ENCODE data around the gene RNU5B-1.

RNU5B-1 gene

DNA sequence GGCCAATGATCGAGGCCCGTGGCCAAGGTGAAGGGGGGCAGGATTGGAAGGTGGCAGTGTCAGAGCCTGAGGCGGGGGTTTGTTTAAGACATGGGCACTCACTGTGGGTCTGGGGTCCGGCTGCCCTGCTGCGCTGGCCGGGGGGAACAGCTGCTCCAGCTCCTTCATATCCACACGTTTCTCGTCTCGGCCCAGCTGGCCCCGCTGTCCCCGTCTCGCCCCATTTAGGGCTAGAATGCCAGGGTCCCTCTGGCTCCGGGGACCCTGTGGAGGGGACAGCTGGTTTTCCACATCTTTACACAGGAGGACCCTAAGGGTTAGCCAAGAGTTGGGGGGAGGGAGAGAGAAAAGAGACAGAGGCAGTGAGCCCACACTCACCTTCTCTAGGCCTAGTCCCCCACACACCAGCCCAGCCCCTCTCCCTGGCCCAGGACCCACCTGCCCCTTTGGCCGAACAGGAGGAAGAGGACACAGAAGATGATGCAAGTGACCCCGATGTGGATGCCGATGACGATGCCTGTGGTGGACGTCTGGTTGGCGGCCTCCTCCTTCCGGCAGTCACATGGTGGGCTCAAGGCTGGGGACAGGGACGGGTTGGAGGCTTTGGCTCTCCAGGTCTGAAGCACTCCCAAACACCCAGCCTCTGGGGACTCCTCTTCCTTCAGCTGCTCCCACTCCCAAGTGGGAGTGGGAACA lies 25.0 kb downstream of the RNU5B-1 start:
- no peak for DNase-seq

DNA sequence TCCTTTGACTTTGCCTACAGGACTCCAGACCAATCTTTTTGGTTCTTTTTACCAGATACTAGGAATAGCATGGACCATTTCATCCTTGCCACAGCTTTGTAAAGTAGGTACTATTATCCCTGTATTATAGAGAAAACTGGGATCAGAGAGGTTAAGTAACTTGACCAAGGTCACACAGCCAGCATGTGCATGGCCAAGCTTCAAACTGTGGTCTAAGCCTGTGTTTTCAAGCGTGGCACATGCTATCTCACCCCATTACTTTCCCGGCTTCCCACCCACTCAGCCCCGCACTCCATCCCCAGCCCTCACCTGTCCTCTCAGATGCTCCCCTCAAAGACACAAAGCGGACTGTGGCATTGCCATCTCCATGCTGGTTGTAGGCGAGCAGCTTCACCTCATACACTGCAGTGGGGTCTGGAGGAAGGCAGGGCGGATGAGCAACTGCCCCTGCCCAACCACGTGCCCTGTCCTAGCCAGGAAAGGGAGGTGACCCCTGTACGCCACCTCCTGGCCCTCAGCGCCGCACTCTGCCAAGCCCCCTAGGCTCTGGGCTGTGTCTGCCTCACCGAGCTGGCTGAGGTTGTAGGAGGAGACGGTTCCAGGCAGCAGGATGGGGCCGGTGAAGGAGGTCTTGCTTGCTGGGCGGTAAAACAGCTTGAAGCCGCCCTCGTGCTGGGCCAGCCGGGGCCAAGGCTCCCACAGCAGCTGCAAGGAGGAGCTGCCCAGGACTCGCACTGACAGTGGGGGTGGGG lies 25.7 kb downstream of the RNU5B-1 start:
- DNase-seq: no peak

DNA sequence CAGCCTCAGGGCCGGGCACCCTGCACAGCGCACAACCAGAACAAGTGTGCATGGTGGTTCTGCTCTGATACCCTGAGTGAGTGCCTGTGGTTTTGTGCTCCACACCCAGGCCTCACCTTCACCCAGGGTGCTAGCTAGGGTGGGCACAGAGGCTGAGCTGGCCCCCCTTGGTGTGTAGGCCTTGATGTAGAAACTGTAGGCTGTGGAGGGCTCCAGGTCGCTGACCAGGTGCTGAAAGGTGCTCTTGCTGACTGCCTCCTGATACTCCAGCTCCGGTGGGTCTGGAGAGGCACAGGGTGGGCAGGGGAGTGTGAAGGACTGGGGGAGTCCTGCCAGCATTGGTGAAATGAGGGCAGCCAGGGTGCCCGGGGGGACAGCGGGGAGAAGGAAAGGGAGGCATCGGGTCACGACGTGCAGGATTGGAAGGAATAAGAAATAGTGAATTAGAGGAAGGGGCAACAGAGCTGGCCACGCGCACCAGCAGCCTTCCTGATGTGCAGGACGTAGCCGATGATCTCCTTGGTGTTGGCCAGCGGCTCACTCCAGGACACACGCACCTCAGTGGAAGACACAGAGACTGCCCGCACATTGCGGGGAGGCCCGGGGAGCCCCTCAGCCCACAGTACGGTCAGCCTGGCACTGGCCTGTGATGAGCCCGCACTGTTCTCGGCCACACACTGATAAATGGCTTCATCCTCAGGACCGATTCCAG lies 26.6 kb downstream of the RNU5B-1 start:
- no peak for DNase-seq

DNA sequence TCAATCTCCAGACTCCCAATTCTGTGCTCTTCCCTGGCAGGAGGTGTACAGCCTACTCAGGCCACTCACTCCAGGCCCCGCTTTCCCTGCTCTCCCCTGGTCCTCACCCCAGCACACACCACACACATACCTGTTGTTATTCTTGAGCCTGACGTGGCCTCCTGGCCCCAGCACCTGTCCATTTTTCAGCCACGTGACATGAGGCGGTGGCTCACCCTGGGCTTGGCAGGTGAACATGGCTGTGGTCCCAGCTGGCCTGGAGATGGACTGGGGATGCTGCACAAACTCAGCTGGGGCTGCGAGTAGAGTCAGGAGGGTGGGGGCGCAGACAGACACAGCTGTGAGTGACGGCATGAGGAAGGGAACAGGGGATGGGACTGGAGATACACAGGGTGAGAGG lies 27.3 kb downstream of the RNU5B-1 start:
- DNase-seq: no peak

DNA sequence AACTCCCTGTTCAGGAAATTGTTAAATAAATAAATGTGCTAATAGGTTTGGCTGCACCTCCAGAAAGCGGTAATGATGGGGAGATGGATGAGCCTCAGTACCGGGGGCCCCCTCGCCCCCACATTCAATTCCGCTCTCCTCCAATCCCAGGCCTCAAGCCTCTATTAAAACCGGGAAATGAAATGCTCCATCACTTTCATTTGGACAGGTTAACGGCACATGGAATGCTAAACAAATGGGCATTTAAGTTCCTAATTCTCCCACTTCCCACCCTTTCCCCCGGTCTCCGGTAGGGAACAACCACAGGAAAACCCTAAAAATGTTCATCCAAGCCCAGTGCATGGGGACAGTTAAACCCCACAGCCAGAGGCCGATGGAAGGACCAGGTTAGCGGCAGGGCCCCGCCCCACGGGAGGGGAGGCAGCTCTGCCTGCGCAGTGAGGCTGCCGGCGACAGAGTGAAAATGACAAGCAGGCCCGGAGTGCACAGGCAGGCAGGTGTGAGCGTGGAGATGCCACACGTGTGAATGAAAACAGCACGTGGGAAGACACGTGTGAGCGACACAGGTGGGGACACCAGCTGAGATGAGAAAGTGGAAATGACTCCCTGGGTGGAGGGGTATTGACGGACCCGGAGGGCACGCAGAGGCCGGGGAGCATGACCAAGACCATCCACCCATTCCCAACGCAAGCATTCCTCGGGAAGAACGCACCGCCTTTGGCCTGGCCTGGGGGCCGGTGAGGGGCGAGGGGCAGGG lies 28.1 kb downstream of the RNU5B-1 start:
- no peak for DNase-seq

DNA sequence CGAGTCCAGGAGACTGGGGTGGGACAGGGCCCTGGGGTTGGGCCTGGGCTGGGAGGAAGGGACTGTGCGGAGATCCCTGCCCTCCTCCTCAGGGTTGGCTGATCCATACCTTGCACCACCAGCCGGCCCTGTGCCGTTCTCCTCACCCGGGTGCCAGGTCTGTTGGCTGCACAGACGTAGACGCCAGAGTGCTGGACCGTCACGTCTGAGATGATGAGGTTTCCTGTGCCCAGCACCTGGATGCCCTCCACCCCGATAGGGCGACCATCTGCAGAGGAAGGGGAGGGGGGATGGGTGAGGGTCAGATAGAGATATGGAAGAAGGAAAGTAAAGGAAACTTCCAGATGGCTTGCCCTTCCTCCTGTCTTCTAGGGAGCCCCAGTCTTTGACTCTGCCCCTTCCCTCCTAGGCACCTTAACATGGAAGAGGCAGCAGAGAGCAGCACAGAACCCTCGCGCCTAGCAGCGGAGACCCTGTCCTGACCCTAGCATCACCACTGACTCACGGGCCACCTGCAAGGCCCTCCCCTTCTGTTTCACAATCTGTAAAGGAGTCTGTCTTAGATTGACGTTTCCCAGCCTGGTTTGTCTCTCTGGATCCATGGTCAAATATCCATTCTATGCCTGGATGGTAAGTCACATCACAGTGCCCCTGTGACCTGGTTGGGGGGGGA lies 28.8 kb downstream of the RNU5B-1 start:
- DNase-seq: no peak

DNA sequence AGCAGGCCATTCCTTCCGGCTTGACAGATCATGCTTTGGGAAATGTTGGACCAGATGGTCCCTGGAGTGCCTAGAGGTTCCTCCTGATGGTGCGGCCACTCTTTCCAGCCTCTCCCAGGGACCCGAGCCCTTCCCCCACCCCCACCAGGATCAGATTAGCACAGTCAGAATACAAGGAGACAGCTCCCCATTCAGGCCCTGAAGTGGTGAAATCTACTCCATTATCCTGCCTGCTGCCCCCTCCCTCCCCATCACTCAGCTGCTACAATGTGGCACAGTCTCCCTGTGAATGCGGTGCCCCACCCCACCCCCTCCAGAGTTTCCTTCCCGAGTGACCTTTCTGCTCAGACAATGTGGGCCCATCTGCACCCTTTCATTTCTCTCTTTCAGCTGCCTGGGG lies 29.4 kb downstream of the RNU5B-1 start:
- no peak for DNase-seq

DNA sequence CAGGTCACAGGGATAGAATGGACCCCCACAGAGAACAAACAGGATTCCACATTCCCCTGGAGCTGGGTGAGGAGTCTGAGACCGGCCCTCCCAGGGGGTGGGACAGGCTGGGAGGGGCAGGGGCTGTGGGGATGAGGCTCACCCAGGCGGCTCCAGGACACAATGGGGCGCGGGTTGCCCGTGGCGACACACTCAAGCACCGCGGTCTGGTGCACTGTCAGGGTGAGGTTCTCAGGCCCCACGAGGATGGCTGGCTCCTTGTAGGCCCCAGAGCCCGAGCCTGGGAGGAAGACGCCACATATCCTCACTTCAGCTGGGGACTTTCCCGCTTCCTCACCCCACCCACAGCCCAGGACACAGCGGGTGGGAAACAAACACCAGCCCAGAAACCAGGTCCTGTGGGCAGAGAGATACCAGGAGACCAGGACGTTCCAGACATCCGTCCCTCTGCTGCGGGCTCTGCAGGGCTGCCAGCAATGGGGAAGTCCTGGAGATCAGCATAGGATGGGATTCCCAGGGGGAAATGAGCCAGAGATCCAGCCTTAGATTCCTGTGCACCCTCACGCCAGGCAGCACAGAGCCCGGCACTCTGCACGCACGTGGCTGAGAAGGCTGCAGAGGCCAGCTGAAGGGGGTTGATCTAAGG lies 30.2 kb downstream of the RNU5B-1 start:
- DNase-seq: no peak

DNA sequence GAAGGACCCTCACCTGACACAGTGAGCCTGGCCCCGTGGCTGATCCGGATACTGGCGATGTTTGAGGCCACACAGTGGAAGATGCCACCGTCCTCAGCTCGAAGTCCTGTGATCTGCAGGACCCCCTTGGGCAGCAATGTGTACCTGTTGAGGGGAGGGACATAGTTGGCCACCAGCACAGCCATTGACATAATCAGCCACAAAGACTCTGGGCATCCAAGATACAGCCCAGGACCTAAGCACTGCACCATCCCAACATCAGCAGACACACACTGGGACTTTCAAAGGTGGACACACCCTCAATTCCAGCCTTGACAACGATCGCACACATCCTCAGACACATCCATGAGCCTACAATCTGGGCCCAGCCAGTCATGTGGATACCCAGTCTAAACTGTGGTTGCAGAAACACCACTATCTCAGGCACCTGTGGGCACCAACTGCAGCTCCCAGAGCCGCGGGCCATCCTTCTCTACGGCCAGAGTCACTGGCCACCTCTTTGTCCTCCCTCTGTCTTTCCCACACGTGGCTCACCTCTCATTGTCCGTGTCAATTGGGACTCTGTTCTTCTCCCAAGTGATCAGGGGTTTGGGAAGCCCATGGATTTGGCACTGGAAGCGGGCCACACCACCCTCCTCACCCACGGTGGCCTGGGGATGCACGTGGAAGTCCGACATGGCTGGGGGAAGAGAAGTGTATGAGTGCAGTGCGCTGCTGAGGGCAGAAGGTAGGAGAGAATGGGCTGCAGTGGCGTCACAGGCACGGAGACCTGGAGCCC lies 31.0 kb downstream of the RNU5B-1 start:
- no peak for DNase-seq

DNA sequence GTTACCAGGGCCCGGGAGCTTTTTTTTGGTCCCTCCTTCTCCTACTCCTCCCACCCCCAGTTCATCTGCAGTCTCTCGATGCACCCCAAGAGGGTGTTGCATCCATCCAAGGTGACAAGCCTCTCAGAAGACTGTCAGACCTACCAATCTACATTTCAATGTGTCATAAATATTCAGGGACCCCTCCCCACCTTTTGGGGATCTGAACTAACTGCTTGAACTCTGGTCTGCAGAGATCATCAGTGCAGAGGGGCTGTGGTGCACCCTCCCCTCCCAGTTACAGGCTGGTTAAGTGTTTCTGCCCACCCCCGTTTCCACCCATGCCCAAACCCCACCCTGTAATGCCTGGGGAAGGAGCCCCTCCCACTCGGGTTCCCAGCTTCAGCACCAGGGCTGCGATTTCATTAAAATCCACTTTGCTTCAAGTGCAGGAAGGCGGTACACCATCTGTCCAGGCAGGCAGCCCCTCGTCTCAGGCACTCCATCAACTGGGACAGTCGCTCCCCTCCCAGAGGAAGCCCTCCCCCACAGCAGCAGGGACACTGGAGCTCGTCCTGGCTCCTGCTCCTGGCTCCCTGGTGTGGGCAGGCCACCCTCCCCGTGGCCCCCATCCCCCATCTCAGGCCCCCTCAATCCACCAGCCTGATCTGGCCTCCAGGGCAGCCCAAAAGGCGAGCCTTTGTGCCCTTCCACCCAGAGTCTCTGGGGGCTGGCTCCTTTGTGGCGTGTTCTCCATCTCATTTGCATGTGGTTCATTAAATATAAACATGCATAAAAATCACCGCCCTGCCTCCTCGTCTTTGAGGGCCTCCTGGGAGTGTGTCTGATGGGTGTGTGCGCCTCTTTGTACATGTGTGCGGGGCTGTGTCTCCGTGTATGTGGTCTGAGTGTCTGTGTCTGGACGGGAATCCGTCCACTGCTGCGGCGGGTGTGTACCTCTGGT lies 32.3 kb downstream of the RNU5B-1 start:
- no peak for DNase-seq

DNA sequence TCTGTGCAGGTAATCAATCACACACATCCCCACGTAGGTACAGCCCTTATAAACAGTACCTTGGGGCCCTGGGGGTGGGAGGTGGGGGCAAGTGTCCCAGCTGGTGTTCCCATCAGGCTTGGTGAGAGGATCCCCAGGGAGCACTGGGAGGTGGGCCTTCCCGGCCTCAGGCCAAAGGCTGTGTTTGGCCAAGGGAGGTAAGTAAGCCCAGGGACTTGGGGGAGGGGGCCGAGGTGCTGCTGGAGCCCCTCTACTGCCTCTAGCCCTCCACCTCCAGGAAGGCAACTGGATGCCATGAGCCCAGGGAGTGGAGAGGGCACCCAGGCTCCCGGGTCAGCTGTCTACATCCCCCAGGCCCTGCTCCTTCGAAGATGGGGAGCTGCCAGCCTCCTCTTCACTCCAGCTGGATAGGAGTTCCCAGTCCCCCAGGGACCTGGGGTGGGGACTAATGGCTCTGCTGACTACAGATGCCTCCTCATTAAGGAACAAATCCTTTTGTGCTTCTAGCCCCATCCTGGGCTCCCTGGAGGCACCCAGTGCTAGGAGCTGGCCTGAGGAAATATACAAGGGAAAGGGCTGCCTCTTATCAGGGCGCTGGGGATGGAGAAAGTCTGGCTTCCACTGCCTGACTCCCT lies 33.1 kb downstream of the RNU5B-1 start:
- DNase-seq: no peak

DNA sequence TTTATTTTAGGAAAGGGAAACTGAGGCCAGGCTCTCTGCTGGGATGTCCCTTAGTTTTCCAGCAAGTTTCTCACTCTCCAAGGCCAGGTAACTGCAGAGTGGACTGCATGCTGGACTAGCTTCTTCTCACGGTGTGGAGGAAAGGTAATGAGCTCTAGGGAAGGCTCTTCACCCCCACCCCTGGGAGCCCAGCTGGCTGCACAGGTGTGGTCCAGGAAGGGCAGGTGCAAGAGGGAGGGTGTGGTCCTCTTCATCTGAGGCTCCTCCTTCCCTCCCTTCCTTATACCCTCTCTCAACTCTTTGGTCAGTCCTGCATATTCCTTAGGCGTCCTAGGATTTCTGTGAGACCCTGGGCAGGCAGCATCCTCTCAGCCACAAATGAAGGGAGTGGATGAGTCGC lies 33.9 kb downstream of the RNU5B-1 start:
- no peak for DNase-seq

DNA sequence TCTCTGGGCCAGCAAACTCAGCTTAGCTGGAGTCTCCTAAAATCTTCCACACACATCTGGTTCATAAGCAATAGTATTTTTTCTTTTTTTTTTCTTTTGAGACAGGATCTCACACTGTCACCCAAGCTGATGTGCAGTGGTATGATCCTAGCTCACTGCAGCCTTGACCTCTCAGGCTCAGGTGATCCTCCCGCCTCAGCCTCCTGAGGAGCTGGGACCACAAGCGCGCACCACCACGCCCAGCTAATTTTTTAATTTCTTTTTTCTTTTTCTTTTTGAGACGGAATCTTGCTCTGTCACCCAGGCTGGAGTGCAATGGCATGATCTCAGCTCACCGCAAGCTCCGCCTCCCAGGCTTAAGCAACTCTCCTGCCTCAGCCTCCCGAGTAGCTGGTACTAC lies 34.3 kb downstream of the RNU5B-1 start:
- DNase-seq: no peak

DNA sequence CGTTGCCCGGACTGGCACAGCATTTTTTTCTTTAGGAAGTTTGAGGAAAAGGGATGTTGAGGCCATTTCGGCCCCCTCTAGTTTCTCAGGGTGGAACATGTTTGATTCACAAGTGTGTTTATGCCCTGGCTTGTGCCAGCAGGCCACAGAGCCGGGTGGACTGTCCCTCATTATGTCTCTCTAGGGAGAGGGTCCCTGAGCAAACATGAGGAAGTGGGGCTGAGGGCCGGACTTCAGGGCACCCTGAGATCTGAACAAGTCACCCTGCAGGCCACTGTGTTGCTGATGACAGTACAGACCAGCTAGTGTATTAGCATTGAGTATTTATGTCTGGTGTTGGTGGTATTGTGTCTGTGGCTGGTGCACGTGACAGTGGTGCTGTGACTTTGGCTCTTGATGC lies 34.9 kb downstream of the RNU5B-1 start:
- DNase-seq: no peak

DNA sequence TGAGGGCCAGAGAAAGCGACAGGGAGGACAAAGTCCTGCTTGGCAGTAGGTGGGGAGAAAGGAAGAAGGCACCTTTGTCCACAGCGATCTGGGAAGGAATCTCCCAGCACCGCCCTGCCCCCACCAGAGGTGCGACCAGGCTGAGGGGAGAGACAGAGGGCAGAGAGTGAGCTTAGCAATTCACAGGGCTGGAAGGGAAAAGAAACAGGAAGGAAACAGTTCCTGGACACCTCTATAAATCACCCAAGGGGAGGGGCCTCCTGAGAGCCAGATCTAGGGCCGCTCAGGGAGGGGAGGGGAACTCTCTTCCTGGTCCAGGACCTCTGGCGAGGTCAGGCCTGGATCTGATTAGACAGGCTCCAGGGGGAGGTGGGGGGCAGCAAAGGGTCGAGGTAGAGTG lies 35.4 kb downstream of the RNU5B-1 start:
- DNase-seq: no peak

DNA sequence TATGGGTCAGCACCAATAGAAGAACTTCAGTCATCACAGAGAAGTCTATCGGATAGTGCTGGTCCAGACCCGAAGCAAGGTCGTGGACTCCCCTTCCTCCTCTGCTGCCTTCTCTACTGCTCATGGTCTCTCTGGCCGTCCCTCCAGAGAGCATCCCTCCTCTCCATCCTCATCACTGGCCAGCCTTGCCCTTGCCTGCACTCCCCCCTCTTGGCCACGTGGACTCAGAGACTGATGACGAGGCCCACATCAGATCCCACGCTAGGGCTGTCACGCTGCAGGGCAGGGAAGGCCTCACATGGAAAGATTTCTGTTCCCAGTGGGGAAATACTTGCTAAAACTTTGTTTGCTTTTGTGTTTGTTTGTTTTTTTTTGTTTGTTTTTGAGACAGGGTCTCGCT lies 38.0 kb downstream of the RNU5B-1 start:
- DNase-seq: no peak

DNA sequence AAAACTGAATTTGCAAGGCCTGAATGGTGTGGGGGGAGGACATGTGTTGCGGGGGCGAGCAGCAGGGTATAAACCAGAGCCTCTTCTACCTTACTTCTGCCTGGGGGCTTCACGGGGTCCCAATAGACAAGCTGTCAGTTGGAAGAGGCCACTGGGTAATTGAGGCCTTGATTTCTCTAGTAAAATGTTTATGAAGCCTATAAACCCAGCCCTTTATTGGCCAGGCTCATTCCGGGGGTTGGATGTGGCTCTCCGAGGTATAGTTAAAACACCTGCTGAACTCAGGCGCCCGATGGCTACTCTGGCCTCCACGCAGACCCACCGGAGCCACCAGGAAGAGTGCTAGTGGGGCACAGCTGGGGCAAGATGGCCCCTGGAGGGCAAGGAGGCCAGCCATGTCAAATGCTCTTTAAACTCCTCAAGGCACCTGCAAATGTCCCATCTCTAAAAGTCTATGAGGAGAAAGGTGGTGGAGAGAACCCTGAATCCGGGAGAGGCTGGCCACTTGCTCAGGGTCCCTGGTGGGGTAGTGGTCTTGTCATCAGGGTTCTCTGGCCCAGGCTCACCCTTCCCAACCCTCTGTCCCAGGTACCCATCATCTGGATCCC lies 39.0 kb downstream of the RNU5B-1 start:
- DNase-seq: no peak

DNA sequence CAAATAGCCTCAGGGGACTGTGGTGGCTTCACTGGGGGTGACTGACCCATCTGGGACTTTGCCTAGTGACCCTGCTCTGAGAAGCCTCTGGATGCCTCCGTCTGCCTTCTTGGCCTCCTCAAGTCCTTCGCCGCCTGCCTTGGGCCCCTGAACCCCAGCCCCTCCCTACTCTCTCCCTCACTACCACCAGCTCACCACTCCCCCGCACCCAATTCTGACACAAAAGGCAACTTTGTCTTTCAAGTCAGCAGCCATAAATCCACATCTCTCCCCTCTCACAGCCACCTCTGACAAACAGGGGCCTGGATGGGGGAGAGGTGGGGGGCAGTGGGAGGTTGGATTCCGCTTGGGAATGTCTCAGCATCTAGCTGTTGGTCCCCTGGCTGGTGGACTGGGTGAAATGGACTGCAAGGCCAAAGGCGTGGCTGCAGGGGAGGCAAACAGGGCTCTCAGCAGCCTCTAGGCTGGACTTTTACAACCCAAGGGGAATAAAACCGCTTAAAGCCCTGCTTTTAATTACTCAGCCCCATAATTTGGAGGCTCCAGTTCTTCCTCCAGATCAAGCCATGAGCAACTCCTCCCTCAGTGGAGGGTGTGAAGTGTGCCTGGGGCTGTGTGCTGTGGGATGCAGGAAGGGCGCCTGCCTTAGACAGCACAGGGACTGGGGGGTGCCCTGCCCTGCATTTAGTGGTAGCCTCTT lies 39.9 kb downstream of the RNU5B-1 start:
- no peak for DNase-seq

DNA sequence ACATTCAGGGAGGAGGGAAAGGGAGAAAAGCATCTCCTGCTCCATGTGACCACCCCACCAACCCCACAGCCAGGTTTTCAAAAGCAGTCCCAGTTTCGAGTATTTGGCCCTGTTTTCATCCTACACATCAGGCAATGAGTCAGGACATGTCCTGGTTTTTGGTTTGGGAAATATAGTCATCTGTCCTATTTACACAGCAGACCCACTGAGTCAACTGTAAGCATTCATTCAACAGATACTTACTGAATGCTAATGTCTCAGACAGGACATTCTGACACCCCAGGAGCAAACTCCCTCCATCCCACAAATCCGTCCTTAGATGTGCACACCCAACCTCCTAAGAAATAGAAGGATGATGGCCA lies 40.4 kb downstream of the RNU5B-1 start:
- DNase-seq: no peak

Data from bone marrow (tissue), 2 donors.